ENCODE results near the gene CREBBP. TPM values are rescaled to one million over a fixed set of nuclear protein-coding genes. Genes with fewer than 3 reads are reported as not detected.

The CREBBP gene
- total RNA-seq, 3 donors from 2014 or later = 57.9 to 107 (median 81.6) TPM

GRCh38 chr16:3687792-3688191, 192.7 kb downstream of the CREBBP start:
- no peaks in the 10 kb centered on the region for H3K9me3 ChIP-seq
- intact Hi-C loops (cut with DNase I, micrococcal nuclease) = no loop called here
- DNase-seq = no peak
- H3K4me1 ChIP-seq (ENCODE audit: low read depth) = peaks cover 6% of the 10 kb centered on the region
- ATAC-seq = no peak
- H3K36me3 ChIP-seq (ENCODE audit: low read depth) = no peaks in the 10 kb centered on the region
- H3K4me3 ChIP-seq = no peak overlapping the region
- TF ChIP-seq, protein P1, sequence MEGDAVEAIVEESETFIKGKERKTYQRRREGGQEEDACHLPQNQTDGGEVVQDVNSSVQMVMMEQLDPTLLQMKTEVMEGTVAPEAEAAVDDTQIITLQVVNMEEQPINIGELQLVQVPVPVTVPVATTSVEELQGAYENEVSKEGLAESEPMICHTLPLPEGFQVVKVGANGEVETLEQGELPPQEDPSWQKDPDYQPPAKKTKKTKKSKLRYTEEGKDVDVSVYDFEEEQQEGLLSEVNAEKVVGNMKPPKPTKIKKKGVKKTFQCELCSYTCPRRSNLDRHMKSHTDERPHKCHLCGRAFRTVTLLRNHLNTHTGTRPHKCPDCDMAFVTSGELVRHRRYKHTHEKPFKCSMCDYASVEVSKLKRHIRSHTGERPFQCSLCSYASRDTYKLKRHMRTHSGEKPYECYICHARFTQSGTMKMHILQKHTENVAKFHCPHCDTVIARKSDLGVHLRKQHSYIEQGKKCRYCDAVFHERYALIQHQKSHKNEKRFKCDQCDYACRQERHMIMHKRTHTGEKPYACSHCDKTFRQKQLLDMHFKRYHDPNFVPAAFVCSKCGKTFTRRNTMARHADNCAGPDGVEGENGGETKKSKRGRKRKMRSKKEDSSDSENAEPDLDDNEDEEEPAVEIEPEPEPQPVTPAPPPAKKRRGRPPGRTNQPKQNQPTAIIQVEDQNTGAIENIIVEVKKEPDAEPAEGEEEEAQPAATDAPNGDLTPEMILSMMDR (IDR thresholded peaks at IDR 0.05) = no peak

DNA sequence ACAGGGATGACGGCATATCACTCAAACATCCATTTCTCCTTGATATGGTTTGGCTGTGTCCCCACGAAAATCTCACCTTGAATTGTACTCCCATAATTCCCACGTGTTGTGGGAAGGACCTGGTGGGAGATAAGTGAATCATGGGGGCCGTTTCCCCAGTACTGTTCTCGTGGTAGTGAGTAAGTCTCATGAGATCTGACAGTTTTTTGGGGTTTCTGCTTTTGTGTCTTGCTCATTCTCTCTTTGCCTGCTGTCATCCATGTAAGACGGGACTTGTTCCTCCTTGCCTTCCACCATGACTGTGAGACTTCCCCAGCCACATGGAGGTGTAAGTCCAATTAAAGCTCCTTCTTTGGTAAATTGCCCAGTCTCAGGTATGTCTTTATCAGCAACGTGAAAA, 193.5 kb downstream of the CREBBP start:
- no peak for ATAC-seq
- intact Hi-C loops (cut with DNase I, micrococcal nuclease) = no loop called here

GRCh38 chr16:3681206-3681605, 199.3 kb downstream of the CREBBP start:
- ATAC-seq (no peak), DNase-seq (no peak)
- no peaks in the 10 kb centered on the region for H3K4me1 ChIP-seq (ENCODE audit: low read depth)
- TF ChIP-seq, protein P1 (IDR thresholded peaks at IDR 0.05) = no peak
- no peak overlapping the region for H3K4me3 ChIP-seq
- no peaks in the 10 kb centered on the region for H3K36me3 ChIP-seq (ENCODE audit: low read depth)
- intact Hi-C loops (cut with DNase I, micrococcal nuclease) = no loop called here
- no peaks in the 10 kb centered on the region for H3K9me3 ChIP-seq

More for the DNA sequence above, 193.5 kb downstream of the CREBBP start:
- Histone ChIP-seq H3K36me3 (ENCODE audit: low read depth) (no peaks in the 10 kb centered on the region), H3K4me3 (no peak overlapping the region), H3K9me3 (no peaks in the 10 kb centered on the region), H3K4me1 (ENCODE audit: low read depth) (peaks cover 6% of the 10 kb centered on the region)
- TF ChIP-seq, protein P1 (IDR thresholded peaks at IDR 0.05) = no peak
- no peak for DNase-seq

GRCh38 chr16:3677994-3678393, 202.5 kb downstream of the CREBBP start:
- Histone ChIP-seq H3K36me3 (ENCODE audit: low read depth) (no peaks in the 10 kb centered on the region), H3K4me3 (no peak overlapping the region), H3K9me3 (no peaks in the 10 kb centered on the region), H3K4me1 (ENCODE audit: low read depth) (no peaks in the 10 kb centered on the region)
- intact Hi-C loops (cut with DNase I, micrococcal nuclease) = loop anchor here in 1 of 2 donors (10.0 kb wide), 1 partner anchor 457 kb away; no protein-coding TSS in a partner anchor
- peak in 1 of 3 donors; percentile 19 for DNase-seq
- TF ChIP-seq, protein P1 (IDR thresholded peaks at IDR 0.05) = no peak
- ATAC-seq = no peak

DNA sequence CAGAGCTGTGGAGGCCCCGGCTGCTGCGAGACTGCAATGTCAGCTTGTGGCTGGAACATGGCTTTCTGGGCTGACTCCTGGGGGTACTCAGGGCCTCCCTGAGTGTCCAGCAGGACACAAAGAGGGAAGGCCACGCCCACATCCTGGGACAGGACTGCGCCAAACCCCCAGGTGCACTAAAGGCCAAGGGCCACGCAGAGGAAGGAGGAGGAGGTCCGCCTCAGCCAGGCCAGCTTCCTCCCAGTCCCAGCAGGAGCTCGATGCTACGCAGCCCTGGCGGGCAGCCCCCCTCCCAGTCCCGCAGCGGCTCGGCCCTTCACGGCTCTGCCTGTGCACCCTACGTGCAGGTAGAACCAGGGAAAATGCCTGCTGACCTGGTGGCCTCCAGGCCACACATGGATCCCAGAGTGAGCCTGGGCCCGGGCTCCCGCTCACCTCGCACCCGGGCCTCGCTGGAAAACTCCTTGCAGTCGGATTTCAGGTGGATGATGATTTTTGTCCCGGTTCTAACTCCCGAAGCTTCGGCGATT, 204.8 kb downstream of the CREBBP start:
- H3K9me3 ChIP-seq = no peaks in the 10 kb centered on the region
- H3K4me1 ChIP-seq (ENCODE audit: low read depth) = no peaks in the 10 kb centered on the region
- TF ChIP-seq, protein P1 (IDR thresholded peaks at IDR 0.05) = no peak
- H3K4me3 ChIP-seq = no peak overlapping the region
- H3K36me3 ChIP-seq (ENCODE audit: low read depth) = no peaks in the 10 kb centered on the region
- ATAC-seq (no peak), DNase-seq (no peak)
- intact Hi-C loops (cut with DNase I, micrococcal nuclease) = loop anchor here in 1 of 2 donors (10.0 kb wide), 1 partner anchor 459 kb away; no protein-coding TSS in a partner anchor

Other genes with a start within 250 kb of the CREBBP start
- 10 to 100 TPM; 24.4 to 36.0 (median 27.0) TPM for gene DNASE1, start 226.0 kb downstream of the CREBBP start, total RNA-seq
- gene TRAP1, start 163.2 kb downstream of the CREBBP start, total RNA-seq = 10 to 100 TPM; 56.9 to 94.5 (median 69.1) TPM
- 10 to 100 TPM; 30.0 to 50.8 (median 41.8) TPM for gene ADCY9, start 235.7 kb upstream of the CREBBP start, total RNA-seq